Measurements from ENCODE around the gene PRSS36. TPM values are rescaled to one million over a fixed set of nuclear protein-coding genes. Genes with fewer than 3 reads are reported as not detected.

The PRSS36 gene
- total RNA-seq, 1 donor from 2014 or later, result 3.5 TPM

DNA sequence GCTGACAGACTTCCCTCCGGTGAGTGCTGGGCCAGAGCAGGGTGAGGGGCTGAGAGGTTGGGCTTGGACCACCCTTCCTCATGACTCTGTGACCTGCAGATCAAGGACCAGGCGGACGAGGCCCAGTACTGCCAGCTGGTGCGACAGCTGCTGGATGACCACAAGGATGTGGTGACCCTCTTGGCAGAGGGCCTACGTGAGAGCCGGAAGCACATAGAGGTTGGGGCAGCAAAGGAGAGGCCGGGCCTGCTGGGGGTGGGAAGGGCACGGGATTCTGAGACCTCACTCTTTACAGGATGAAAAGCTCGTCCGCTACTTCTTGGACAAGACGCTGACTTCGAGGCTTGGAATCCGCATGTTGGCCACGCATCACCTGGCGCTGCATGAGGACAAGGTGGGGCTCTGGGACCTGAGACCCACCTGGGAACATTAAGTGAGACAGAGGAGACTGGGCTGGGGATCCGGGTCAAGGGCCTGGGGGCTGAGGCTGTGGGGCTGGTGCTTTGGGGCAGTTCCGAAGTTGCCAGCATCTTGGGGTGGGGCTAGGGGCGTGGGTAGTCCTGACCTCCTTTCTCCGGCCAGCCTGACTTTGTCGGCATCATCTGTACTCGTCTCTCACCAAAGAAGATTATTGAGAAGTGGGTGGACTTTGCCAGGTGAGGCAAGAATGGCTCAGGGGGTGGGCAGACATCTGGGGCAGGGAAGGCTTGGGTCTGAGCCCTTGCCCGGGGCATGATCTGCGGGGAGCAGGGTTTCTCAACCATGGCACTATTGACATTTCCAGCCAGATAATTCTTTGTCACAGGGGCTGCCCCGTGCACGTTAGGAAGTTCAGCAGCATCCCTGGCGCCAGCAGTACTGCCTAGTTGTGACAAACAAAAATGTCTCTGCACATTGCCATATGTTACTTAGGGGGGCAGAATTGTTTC is 39.5 kb downstream of the PRSS36 start:
- TF ChIP-seq, protein P1, sequence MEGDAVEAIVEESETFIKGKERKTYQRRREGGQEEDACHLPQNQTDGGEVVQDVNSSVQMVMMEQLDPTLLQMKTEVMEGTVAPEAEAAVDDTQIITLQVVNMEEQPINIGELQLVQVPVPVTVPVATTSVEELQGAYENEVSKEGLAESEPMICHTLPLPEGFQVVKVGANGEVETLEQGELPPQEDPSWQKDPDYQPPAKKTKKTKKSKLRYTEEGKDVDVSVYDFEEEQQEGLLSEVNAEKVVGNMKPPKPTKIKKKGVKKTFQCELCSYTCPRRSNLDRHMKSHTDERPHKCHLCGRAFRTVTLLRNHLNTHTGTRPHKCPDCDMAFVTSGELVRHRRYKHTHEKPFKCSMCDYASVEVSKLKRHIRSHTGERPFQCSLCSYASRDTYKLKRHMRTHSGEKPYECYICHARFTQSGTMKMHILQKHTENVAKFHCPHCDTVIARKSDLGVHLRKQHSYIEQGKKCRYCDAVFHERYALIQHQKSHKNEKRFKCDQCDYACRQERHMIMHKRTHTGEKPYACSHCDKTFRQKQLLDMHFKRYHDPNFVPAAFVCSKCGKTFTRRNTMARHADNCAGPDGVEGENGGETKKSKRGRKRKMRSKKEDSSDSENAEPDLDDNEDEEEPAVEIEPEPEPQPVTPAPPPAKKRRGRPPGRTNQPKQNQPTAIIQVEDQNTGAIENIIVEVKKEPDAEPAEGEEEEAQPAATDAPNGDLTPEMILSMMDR (IDR thresholded peaks at IDR 0.05), result no peak
- peaks cover 26% of the 10 kb centered on the region for H3K4me1 ChIP-seq
- intact Hi-C loops (cut with DNase I), result no loop called here
- no peaks in the 10 kb centered on the region for H3K9me3 ChIP-seq
- ATAC-seq (no peak), DNase-seq (no peak)
- no peak overlapping the region for H3K4me3 ChIP-seq
- peaks cover 30% of the 10 kb centered on the region for H3K36me3 ChIP-seq
- H3K27ac ChIP-seq, result no peak overlapping the region
- no peaks in the 10 kb centered on the region for H3K27me3 ChIP-seq

DNA sequence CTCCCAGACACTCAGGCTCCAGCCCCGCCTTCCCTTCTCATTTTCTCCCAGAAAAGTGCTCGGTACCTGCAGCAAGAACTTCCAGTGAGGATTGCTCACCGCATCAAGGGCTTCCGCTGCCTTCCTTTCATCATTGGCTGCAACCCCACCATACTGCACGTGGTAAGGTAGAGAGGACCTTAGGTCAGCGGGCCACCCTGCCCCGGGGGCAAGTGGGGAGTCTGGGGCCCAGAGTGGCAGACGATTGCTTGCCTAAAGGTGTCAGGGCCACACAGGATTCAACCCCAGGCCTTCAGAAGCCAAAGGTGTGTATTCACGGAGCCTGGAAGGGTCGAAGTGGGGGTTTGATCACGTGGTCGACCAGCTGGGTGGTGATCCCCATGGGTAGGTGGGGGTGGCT is 40.2 kb downstream of the PRSS36 start:
- peaks cover 25% of the 10 kb centered on the region for H3K4me1 ChIP-seq
- H3K27ac ChIP-seq, result no peak overlapping the region
- TF ChIP-seq, protein P1 (IDR thresholded peaks at IDR 0.05), result no peak
- H3K9me3 ChIP-seq, result no peaks in the 10 kb centered on the region
- H3K36me3 ChIP-seq, result peaks cover 30% of the 10 kb centered on the region
- ATAC-seq, result no peak
- H3K27me3 ChIP-seq, result no peaks in the 10 kb centered on the region
- H3K4me3 ChIP-seq, result no peak overlapping the region
- no peak for DNase-seq
- intact Hi-C loops (cut with DNase I), result no loop called here

DNA sequence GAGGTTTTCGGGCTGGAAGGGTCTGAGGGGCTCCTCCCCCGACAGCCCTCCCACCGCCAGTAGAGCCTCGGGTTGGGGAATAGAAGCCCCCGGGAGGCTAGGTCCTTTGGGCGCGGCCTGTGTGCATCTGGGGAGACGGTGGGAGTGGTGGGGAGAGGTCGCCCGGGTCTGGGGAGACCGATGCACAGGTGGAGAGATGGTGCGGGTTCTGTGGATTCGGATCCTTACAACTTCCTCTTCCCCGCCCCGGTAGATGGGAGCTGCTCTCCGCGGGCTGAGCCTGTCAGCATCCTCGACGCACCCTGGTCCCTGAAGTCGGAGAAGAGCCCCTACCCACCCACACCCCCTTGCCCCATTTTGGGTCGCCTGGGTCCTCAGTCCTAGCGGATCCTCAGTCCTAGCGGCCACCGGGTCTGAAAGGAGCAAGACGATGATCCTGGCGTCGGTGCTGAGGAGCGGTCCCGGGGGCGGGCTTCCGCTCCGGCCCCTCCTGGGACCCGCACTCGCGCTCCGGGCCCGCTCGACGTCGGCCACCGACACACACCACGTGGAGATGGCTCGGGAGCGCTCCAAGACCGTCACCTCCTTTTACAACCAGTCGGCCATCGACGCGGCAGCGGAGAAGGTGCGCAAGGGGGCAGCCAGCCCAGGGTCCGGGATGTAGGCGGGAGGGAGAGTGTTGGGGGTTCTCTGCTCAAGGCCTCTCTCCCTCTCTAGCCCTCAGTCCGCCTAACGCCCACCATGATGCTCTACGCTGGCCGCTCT is 40.9 kb downstream of the PRSS36 start:
- intact Hi-C loops (cut with DNase I), result no loop called here
- DNase-seq, result no peak

DNA sequence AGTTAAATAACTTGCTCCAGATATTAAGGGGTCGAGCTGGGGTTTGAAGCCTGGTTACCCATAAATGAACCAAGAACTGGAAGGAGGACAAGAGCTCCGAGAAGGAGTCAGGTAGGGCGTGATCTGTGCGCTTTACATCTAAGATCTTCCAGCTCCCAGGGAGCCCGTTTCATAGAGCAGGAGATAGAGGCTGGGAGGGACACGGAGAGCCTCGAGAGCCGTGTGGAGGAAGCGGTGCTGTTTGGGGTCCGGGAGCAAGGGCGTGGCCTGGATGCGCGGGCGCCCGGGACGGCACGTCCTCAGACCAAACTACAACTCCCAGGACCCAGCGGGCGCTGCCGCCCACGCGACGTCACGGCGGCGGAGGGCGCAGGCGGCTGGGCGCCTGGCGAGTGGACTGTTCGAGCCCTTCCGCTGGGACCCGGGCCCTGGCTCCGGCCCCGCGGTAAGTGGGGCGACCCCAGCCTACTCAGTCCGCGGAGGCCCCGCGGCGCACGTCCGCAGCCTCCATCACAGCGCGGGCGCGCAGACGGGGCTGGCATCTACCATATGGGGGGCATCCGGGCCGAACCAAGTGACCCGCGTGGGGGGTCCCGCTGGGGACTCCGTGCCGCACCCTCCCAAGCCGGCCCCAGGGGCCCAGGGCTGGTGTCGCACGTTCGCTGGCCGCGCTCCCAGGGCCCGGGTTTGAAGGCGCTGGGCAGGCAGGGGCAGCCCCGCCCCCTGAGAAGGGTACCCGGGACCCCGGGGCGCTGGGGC is 41.7 kb downstream of the PRSS36 start, which contains the start of gene BCKDK:
Gene BCKDK, plus strand, starts transcription at position 352 of the 759 bp plus-strand sequence. CDS start 838 bp downstream, outside the sequence.
- peaks cover 30% of the 10 kb centered on the region for H3K36me3 ChIP-seq
- H3K9me3 ChIP-seq, result no peaks in the 10 kb centered on the region
- H3K27me3 ChIP-seq, result no peaks in the 10 kb centered on the region
- DNase-seq (peak; percentile 88), ATAC-seq (peak; percentile 86)
- TF ChIP-seq, protein P1 (IDR thresholded peaks at IDR 0.05), result no peak
- peak within 1 kb of the TSS; percentile 95 for H3K4me3 ChIP-seq
- peaks cover 20% of the 10 kb centered on the region for H3K4me1 ChIP-seq
- H3K27ac ChIP-seq, result peak within 1 kb of the TSS; percentile 87
- intact Hi-C loops (cut with DNase I), result no loop called here

More for the DNA sequence above, 40.9 kb downstream of the PRSS36 start:
- no peak for ATAC-seq
- Histone ChIP-seq H3K27ac (peak overlapping the region; percentile 87), H3K4me1 (peaks cover 23% of the 10 kb centered on the region), H3K4me3 (peak overlapping the region; percentile 95), H3K27me3 (no peaks in the 10 kb centered on the region), H3K9me3 (no peaks in the 10 kb centered on the region), H3K36me3 (peaks cover 30% of the 10 kb centered on the region)
- TF ChIP-seq, protein P1 (IDR thresholded peaks at IDR 0.05), result no peak

DNA sequence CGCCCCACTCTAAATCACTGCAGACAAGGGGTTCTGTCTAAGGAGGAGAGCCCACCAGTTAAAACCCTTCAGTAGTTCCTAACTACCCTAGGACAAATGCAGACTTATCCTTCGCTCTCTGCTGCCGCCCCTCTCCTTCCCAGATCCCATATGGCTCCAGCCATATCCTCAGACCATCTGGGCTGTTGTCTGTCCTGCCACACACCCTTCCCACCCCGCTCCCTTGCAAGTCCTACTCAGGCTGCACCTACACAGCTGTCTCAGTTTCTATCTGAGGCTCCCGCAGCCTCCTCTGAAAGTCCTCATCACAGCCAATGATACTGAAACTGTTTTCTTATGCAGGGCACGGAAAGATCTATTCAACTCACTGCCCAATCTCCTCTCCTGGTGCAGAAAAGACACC is 42.4 kb downstream of the PRSS36 start:
- TF ChIP-seq, protein P1 (IDR thresholded peaks at IDR 0.05), result no peak
- ATAC-seq (no peak), DNase-seq (no peak)
- intact Hi-C loops (cut with DNase I), result no loop called here
- Histone ChIP-seq H3K4me3 (no peak overlapping the region), H3K27ac (no peak overlapping the region), H3K36me3 (peaks cover 29% of the 10 kb centered on the region), H3K4me1 (peaks cover 20% of the 10 kb centered on the region), H3K27me3 (no peaks in the 10 kb centered on the region), H3K9me3 (no peaks in the 10 kb centered on the region)
